Omental fat pad (tissue), 4 donors: ENCODE data around the gene LIN28A. TPM values are rescaled to one million over a fixed set of nuclear protein-coding genes. Genes with fewer than 3 reads are reported as not detected.

Experiments
- ATAC-seq: fragments of 150-250 bp; one replicate; pipeline ENCODE4 v1.9.1; 2016; ENCODE audit warnings: mild to moderate bottlenecking, moderate library complexity; ENCODE audit not compliant: low FRiP score
- DNase-seq: peaks from one replicate; pipeline ENCODE4 v3.0.0-alpha.2; 2019; ENCODE audit warnings: low spot score
- CTCF ChIP-seq, 3 donors: fragments of 450-650 bp; IDR thresholded peaks; one replicate each; pipeline ENCODE4 v1.5.1; 2016 to 2017; ENCODE audit warnings: antibody characterized with exemption in 3 of 3, mild to moderate bottlenecking in 3 of 3, moderate library complexity in 2 of 3
- total RNA-seq, 4 donors: library from RNA; depleted of rRNA; stranded (reverse); fragments of >200 nt; gene quantifications; one replicate each; pipeline ENCODE4 v1.1.0, GENCODE V29; 2016

The LIN28A gene
- total RNA-seq, 4 donors from 2014 or later, result not detected

- ATAC-seq, result no peak
- TF ChIP-seq CTCF (IDR thresholded peaks at IDR 0.05), result no peak
- no peak for DNase-seq
Observed at GRCh38 chr1:26478159-26478558, 67.5 kb downstream of the LIN28A start.

GRCh38 chr1:26478988-26479387 lies 68.4 kb downstream of the LIN28A start:
- no peak for ATAC-seq
- TF ChIP-seq CTCF (IDR thresholded peaks at IDR 0.05), result no peak
- no peak for DNase-seq

Other genes starting within 250 kb of the LIN28A start
- not detected for gene C1orf232, start 241.9 kb upstream of the LIN28A start, total RNA-seq
- 10 to 100 TPM; 18.4 to 64.1 (median 42.5) TPM for gene ZNF593, start 240.9 kb upstream of the LIN28A start, total RNA-seq
- not detected for gene ZNF593OS, start 239.0 kb upstream of the LIN28A start, total RNA-seq
- 1 to 10 TPM in 2 of 4 donors, under 1 TPM in 2; 0.75 to 6.0 (median 1.3) TPM for gene CNKSR1, start 233.3 kb upstream of the LIN28A start, total RNA-seq
- not detected for gene CATSPER4, start 220.2 kb upstream of the LIN28A start, total RNA-seq
- 1 to 10 TPM; 4.3 to 6.1 (median 5.3) TPM for gene CEP85, start 176.6 kb upstream of the LIN28A start, total RNA-seq
- 100 to 1,000 TPM in 1 of 4 donors, 10 to 100 TPM in 3; 42.4 to 124 (median 82.4) TPM for gene SH3BGRL3, start 130.7 kb upstream of the LIN28A start, total RNA-seq
- 10 to 100 TPM; 12.2 to 23.8 (median 17.7) TPM for gene UBXN11, start 104.2 kb upstream of the LIN28A start, total RNA-seq
- gene CD52, start 92.9 kb upstream of the LIN28A start, total RNA-seq, result 100 to 1,000 TPM in 1 of 4 donors, 10 to 100 TPM in 1, 1 to 10 TPM in 1, not detected in 1; 4.3 to 227 (median 13.2) TPM
- not detected for gene CRYBG2, start 56.7 kb upstream of the LIN28A start, total RNA-seq
- gene ZNF683, start 38.1 kb upstream of the LIN28A start, total RNA-seq, result not detected
- 100 to 1,000 TPM in 1 of 4 donors, 10 to 100 TPM in 3; 44.9 to 117 (median 82.8) TPM for gene DHDDS, start 21.5 kb downstream of the LIN28A start, total RNA-seq
- 100 to 1,000 TPM; 108 to 161 (median 121) TPM for gene HMGN2, start 61.6 kb downstream of the LIN28A start, total RNA-seq
- 10 to 100 TPM; 11.4 to 46.1 (median 28.1) TPM for gene RPS6KA1, start 118.9 kb downstream of the LIN28A start, total RNA-seq